Measurements from ENCODE around the gene A2M. TPM values are rescaled to one million over a fixed set of nuclear protein-coding genes. Genes with fewer than 3 reads are reported as not detected.
A peak's percentile ranks its signal among the peaks of the same experiment; 100 is the strongest.

Gene A2M
- total RNA-seq, 1 donor from 2014 or later = 569 TPM

GRCh38 chr12:9124383-9125031 lies 8.8 kb upstream of the A2M start:
- intact Hi-C loops (cut with micrococcal nuclease) = loop anchor here (5.0 kb wide), 1 partner anchor 38 kb away; no protein-coding TSS in a partner anchor
- ATAC-seq (peak; percentile 14), DNase-seq (no peak)

- intact Hi-C loops (cut with micrococcal nuclease) = loop anchor here (5.0 kb wide), 1 partner anchor 38 kb away; no protein-coding TSS in a partner anchor
- DNase-seq (no peak), ATAC-seq (peak; percentile 45)
Measured at GRCh38 chr12:9123781-9124382, 8.2 kb upstream of the A2M start.

DNA sequence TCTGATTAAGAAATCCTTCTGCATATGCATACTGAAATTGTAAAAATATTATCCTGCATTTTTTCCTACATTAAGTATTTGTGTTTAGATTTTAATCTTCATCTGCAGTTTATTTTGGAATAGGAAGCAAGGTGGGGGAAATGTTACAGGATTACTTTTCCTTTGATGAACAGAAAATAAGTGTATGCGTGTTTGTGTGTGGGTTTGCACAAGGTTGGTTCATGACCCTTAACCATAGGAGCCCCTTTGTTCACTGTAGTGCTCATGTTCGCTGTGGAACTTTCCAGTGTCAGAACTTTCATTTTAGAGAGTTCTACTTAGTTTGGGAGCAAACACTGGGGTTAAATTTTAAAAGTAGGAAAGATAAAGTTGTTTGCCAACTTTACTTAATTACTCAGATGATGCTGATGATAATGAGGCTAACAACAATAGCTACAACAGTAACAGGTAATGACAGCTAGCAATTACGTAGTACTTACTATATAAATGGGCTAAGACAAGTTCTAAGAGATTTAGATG lies 6.4 kb upstream of the A2M start:
- DNase-seq (no peak), ATAC-seq (no peak)
- intact Hi-C loops (cut with micrococcal nuclease) = loop anchor here (5.0 kb wide), 1 partner anchor 40 kb away; no protein-coding TSS in a partner anchor

DNA sequence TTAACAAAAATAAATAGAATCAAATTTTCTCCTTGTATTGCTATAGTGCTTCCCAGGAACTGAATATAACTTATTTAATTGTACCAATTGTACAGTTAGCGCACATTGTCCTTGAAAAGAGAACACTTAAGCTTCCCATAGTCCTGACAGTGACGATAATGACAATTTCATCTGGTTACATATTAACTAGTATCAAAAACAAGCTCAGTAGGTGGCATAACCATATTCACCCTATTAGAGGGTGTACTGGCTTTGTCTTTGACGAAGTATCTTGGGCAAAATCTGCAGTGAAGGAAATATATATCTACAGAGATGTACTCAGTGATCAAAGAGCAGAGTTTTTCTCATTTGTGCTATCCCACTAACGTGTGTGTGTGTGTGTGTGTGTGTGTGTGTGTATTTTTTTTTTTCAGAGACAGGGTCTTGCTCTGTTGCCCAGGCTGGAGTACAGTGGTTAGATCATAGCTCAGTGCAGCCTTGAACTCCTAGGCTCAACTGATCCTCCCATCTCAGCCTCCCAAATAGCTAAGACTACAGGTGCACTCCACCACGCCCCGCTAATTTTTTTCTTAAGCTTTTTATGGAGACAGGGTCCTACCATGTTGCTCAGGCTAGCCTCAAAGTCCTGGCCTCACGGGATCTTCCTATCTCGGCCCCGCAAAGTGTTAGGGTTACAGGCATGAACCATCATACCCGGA lies 4.9 kb upstream of the A2M start:
- no peak for ATAC-seq
- DNase-seq = no peak
- intact Hi-C loops (cut with micrococcal nuclease) = loop anchor here (5.0 kb wide), 1 partner anchor 42 kb away; no protein-coding TSS in a partner anchor

DNA sequence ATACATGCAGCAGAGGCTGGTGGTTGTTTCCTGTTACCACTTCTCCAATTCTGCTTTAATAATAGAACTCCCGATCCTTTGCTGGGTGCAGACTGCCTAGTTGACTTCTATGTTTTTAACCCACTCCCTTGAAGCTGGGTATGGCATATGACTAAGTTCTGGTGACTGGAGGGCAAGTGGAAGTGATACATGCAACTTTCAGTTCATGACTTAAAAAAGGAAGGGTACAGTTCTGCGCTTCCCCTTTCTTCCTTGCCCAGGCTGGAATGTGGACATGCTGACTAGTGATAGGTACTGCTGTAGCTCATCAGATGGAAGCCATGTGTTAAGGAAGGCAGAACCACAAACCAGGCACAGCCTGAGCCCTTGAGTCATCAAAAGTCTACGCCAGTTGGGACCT lies 2.4 kb upstream of the A2M start:
- intact Hi-C loops (cut with micrococcal nuclease) = no loop called here
- peak; percentile 56 for ATAC-seq

GRCh38 chr12:9114946-9115345 lies 773 bp downstream of the A2M start:
- DNase-seq (no peak), ATAC-seq (no peak)
- intact Hi-C loops (cut with micrococcal nuclease) = no loop called here

More for the DNA sequence above, 2.4 kb upstream of the A2M start:
- no peak for DNase-seq

- intact Hi-C loops (cut with micrococcal nuclease) = no loop called here
- DNase-seq = no peak
- no peak for ATAC-seq
Measured at GRCh38 chr12:9113987-9114309, 1.8 kb downstream of the A2M start.

DNA sequence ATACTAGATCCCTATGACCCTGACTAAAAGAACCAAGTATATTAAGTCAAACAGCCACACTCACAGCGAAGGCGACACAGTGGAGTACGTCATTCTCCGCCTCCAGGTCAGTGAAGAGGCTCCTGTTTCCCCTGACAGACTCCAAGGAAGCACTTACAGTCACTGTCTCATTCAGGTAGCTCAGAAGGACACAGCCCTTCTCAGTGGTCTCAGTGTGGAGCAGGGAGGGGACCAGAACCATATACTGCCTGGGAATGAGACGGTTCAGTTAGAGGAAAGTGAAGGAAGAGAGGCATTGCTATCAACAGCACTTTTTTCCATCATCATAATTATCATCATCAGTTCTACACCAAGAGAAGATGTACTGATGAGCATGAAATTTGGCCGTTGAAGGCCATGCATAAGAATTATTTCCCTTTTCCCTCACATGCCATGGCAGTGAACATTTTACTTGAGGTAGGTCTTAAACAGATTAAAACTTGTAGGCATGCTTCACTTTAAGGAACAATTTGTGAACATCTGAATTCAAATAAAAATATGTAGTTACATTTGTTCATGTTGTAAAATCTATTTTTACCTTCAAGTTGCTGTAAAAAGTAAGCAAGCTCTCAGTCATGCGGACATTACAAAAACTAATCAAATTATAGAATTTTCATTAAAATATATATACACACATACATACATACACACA lies 2.3 kb downstream of the A2M start:
- DNase-seq = no peak
- no peak for ATAC-seq
- intact Hi-C loops (cut with micrococcal nuclease) = no loop called here

GRCh38 chr12:9112076-9112853 lies 3.5 kb downstream of the A2M start:
- ATAC-seq (no peak), DNase-seq (no peak)
- intact Hi-C loops (cut with micrococcal nuclease) = no loop called here

- ATAC-seq = no peak
- DNase-seq = no peak
- intact Hi-C loops (cut with micrococcal nuclease) = no loop called here
Measured at GRCh38 chr12:9111525-9111924, 4.2 kb downstream of the A2M start.

DNA sequence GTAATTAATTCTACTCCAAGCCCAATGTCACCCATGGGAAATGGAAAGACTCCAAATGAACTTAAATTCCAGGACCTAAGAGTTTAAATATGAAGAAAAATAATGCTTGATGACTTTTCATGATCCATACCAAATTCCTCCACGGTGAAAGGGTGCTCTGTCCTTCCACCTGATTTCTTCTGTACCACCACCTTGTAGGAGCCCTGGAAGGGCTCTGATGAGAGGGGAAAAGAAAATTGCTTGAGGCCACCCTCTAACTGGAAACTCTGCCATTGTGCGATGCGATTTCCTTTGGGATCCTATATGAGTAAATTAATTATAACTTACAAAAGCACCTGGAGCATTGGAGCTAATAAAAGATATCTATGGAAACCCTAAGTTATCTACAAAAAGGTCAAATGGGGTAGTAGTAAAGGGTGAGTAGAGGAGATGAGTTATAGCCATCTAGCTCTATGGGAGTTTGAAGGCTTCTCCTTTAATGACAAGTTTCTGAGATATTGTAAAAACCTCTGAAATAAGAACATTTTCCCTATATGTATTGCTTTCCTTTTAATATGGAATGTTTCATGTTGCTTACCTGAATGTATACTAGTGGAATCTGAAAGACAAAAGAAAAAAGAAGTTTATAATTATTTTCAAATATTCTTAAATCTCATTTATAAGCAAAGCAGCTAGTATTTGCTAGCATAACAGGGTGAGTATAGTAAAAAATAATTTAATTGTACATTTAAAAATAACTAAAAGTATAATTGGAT lies 5.8 kb downstream of the A2M start:
- intact Hi-C loops (cut with micrococcal nuclease) = no loop called here
- ATAC-seq = no peak
- no peak for DNase-seq

DNA sequence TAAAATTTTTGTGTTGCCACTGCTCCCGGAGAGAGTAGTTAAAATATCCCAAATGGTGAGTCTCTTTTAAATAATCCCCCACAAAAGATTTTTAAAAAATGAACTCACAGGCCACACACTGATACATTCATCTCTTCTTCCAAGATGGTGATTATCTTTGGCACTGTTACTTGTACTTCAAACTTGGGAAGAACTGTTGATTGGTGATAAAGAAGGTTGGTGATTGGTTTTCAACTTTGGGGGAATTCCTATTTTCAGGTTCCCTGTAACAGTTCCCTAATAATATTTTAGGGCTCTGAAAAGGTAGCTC lies 6.6 kb downstream of the A2M start:
- DNase-seq (no peak), ATAC-seq (no peak)
- intact Hi-C loops (cut with micrococcal nuclease) = no loop called here

DNA sequence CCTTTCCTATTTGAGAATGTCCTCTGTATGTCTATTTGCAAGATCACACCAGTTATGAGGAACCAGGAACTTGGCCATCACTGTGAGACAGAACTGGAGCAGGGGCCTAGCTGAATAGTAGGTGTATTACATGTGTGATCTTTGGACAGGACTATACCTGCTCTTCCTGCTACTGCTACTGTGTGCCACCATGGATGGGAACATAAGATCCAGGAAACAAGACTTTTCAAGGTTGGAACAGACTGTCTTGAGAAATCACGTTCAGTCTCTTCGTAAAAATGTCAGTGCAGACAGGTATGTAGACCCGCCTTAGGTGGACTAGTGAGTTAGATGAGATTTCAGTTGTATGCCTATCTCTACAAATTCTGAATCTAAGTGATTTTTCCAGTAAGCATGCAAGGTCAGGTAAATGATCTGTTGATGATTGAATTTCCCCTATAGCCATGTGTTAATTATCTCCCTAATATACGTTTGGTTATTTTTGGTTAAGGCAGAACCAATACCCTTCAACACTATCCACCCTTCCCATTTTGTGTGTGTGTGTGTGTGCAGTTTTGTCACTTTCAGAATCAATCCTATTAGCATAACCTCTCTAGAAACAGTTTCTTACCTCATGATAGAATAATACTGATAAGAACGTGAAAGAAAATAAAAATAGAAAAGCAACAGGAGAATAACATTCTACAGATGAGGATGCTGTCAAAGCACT lies 7.1 kb downstream of the A2M start:
- intact Hi-C loops (cut with micrococcal nuclease) = no loop called here
- ATAC-seq (no peak), DNase-seq (no peak)

DNA sequence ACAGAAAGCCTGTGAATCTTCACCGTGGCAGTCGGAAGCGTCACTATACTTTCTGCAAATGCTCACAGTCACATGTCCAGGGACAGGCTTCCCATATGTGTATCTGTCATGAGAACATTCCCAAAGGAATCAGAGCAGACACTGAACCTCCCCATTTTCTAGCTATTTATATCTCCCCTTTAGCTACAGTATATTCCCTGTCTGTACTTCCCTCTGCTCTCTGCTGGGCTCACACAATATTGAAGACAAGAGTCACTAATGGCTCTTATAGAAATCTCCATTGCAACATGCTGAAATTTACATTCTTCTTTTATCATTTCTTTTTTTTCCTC lies 8.2 kb downstream of the A2M start:
- ATAC-seq = peak; percentile 25
- intact Hi-C loops (cut with micrococcal nuclease) = no loop called here

GRCh38 chr12:9106610-9107541 lies 8.8 kb downstream of the A2M start:
- ATAC-seq (no peak), DNase-seq (no peak)
- intact Hi-C loops (cut with micrococcal nuclease) = no loop called here

More for the DNA sequence above, 8.2 kb downstream of the A2M start:
- DNase-seq = no peak

GRCh38 chr12:9106067-9106466 lies 9.7 kb downstream of the A2M start:
- DNase-seq = no peak
- no peak for ATAC-seq
- intact Hi-C loops (cut with micrococcal nuclease) = no loop called here

Data from left ventricle myocardium superior (tissue), 1 donor.